Amygdala (tissue), 56 donors: Measurements from ENCODE around the gene SLC5A3.

ENCODE experiments used
- DNase-seq, 56 donors: peaks; one replicate each; lab custom pipeline; 2025; lab: John Stamatoyannopoulos, UW

The SLC5A3 gene

DNA sequence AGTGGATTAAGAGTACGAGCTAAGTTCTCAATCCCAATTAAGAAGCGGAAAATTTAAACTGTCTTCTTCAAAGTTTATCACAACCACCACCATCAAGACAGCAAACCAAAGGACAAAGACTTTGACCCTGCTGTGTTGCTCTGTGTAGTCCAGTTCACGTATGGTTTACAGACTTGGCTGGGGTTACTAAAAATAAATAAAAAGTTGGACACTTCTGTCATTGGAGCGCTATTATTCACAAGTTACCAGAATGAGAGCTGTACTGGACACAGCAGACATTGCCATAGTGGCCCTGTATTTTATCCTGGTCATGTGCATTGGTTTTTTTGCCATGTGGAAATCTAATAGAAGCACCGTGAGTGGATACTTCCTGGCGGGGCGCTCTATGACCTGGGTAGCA, 21.6 kb downstream of the SLC5A3 start:
- no peak for DNase-seq

DNA sequence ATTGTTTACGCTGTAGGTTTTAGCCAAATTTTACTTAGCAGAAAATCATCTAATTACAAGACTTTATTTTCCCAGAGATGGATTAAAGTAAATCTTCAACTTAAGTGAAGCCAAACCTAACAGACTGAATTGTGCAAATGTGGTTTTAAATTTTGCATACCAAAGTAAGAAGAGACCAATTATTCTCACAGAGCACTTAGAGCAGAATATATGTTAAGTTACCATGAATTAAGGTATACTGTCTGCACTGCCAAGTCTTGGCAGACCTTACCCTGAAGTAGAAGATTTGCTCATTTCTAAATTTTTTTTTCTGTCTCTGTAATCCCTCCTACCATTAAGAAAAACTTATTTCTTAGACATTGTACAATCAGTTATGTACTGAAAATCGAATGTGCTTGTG, 24.1 kb downstream of the SLC5A3 start:
- DNase-seq, result no peak

GRCh38 chr21:34100337-34100736, 27.0 kb downstream of the SLC5A3 start:
- no peak for DNase-seq

DNA sequence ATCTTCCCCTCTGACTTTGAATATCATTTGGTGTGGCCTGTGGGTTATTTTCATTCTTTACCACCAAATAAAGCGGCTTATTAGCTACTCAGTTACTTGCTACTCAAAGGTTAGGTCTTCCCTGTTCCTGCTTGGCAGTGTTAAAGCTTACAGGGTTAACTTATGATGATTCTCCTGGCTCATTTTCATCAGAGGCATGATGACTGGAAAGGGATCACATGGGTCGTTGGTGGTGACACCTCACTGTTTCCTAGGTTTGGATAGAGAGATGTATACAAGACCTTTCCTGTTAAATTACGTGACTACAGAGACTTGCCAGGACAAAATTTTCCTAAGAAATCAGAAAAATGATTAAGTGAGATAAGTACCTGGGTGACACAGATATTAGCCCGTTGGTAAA, 27.4 kb downstream of the SLC5A3 start:
- no peak for DNase-seq

DNA sequence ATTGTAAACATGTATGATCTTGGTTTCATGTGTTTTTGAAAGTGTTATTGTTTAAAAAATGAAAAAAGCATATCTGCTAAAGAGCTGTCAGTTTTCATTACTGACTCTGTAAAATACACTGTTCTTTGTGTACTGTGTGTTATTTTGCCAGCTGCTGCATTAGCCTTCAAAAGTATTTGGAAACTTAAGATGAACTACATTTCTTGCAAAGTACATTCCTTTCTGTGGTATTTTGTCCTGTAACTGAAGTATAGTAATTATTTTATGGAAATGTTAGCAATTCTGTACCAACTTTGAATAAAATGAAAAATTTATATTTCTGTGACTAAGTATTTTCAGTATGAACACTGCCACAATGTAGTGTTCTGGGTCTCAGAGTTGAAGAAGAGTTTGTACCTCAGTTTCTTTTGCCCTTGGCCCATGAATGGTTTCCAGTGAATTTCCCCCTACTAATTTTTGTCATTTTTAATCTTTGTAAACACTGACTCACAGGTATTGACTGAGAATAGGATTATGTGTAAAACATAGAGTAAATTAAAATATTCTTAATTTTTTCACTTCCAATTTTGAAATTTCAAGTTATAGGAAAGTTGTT, 32.7 kb downstream of the SLC5A3 start:
- no peak for DNase-seq

GRCh38 chr21:34107606-34108005, 34.2 kb downstream of the SLC5A3 start:
- no peak for DNase-seq

GRCh38 chr21:34109075-34109474, 35.7 kb downstream of the SLC5A3 start:
- DNase-seq, result no peak

DNA sequence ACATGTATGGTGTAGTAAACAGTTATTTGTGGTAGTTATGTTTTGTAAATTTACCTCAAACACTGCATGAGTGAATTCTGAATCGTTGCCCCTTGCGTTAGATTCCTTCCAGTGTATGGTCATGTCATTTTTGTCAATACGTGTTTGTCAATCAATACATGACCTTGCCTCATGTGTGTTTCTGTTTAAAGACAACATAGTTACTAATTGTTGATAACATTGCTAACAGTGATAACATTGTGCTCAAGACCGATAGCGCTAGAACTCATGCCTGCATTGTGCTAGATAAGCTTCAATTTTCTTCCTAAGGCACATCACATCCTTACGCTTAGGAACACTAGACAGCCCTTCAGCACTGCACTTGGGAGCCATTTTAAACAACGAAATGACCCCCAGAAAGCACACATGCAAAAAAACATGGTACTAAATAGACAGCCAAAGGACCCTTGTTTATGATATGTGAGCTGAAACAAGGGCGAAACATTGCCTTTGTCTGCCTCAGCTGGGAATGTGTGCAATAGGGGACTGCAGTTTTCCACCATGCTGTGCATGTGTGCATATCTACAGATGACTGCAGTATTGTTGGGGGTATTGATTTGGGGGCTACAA, 37.3 kb downstream of the SLC5A3 start:
- no peak for DNase-seq

GRCh38 chr21:34112316-34113033, 39.1 kb downstream of the SLC5A3 start:
- DNase-seq, result no peak

GRCh38 chr21:34113842-34114241, 40.5 kb downstream of the SLC5A3 start:
- DNase-seq, result no peak

DNA sequence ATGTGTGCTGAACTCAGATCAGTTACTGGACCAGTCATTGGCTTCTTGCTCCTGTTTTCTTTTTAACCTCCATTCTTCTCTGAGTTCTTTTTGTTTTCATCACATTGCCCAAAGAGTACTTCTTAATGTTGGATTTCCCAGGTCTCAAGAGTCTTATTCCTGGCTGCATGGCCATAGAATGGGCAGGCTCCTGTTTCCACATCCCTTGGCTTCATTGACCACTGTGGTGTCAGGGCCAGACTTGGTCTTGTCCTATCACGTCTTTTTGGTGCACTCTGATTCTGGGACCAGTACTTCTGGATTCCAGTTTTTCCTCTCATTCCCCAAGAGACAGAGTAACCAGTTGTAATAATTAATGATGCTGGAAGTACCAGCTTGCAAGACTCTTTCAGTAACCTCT, 41.8 kb downstream of the SLC5A3 start:
- no peak for DNase-seq

GRCh38 chr21:34116569-34116968, 43.2 kb downstream of the SLC5A3 start:
- DNase-seq, result no peak

DNA sequence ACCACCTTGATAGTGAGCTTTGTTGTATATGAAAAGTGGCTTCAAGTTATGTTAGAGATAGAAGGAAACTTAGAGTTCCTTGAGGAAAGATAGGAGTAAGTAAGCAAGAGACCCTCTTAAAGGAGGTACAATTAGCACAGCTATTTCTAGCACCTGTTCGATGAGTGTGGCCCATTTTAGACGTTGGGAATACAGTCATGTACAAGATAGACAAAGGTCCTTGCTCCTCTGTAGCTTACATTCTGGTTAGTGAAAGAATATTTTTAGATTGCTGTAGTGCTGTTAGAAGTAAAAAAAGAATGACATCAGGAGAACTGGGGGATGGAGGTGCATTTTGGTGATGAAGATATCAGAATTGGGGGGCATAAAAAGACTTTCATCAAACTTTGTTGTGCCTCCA, 47.5 kb downstream of the SLC5A3 start:
- no peak for DNase-seq

DNA sequence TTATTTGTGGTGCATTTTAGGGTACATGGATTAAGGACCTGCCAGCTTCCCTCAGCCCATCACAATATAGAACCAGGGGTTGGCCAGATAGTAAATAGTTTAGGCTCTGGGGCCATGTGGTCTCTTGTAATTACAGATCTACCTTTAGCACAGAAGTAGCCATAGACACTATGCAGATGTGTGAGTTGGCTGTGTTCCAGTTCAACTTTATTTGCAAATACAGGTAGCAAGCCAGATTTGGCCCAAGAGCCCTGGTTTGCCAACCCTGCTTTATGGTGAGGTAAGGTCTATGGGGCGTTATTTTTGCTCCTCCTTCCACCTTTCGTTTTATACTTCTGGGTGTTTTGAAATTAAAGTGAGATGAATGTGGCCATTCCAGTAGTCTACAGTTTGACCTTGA, 48.7 kb downstream of the SLC5A3 start:
- no peak for DNase-seq
